GM19372 (cell line): ENCODE measurements around the gene IFNK.

Source experiments
- ATAC-seq: cut with Tn5 transposase; IDR thresholded peaks from one replicate; pipeline ENCODE4 v1.9.1; 2021; ENCODE audit warnings: mild to moderate bottlenecking, low read depth, moderate library complexity; ENCODE audit not compliant: unreplicated experiment

The IFNK gene

DNA sequence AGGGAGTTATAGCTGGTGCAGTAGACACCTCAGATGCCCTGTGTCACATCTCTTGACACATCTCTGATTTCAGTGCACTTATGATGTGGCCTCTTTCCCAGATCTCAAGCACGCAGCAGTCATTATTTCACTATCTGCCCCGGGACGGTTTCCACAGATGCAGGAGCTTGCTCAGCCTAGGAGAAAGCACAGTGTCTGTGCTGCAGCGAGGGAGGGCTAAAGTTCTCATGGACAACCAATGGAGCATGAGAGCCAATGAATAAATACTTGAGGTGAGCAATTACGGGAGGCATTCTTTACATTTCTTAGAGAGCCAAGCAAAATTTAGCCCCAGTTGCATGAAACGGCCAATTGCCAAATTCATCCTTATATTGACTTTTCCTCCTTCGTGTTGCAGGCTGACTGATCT, 12.9 kb downstream of the IFNK start:
- no peak for ATAC-seq

DNA sequence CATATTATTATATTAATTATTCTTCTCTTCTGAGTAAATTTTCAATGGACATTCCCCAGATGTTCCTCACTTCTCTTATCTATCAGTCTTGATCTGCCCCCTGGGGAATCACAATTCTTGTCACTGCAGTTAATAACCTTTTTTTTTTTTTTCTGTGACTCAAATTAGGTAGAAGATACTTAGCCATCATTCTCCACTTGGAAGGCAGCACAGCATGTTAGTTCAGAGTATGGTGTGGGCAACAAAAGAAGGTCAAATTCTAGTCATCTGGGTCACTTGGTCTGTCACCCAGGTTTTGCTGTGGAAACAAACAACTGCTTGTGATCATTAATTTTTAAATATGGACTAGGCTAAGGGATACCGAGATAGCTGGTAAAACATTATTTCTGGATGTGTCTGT, 13.7 kb downstream of the IFNK start:
- no peak for ATAC-seq

DNA sequence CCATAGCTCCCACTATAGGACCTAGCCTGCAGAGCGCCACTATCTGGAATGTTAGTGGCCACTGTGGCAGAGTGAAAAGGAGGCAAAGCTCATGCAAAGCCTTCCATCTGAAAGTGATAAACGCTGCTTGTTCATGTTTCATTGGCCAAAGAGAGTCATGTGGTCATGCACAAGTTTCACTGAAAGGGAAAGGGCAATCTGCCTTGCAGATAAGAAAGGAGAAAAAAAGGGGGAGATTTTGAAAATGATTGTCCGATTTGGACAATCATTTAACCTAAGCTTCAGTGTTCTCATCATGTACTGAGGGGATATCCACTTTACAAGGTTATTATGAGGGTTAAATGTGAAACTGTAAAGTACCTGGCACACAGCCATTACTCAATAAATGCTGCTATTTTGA, 14.6 kb downstream of the IFNK start:
- ATAC-seq = peak; percentile 47

DNA sequence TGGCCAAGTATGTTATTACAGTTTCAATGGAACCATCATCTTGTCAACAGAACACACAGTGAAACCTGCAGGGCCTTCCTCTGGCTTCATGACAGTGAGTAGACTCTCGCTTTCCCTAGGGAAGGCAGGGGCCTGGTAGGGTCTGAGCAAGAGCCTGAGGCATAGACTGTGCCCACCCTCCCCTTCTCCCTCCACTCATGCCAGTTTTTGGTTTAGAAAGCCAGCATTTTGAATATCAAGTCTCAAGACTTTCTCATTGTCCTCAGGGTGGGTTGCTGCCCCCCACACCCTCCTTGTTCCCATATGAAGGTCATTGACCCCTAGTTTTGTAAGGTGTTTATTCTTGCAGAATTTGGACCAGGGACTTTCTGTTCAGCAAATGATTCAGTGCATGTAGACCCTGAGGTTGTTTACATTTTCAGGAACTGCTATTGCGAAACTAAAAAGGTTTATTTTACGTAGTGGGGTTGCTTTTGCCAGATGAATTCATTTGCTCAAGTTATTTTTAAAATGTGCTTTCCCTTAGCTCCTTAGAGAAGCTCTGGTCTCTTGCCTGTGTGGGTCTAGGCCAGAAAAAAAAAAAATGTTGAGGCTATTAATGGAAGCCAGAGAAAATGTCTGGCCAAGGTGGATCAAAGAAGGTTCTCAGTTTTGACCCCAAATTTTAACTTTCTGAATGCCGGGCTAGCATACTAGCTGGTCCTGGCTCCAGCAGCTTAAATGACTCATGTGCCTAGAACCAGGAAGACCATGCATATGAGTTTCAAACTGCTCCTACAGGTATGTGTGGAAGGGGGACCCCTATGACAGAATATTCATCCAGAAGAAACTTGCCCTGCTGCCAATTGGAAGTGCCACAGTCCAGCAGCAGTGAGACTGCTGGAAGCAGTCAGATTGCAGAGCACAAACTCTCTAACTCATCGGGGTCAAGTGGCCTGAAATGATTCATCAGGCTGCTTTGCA, 15.7 kb downstream of the IFNK start:
- ATAC-seq = peak; percentile 39

DNA sequence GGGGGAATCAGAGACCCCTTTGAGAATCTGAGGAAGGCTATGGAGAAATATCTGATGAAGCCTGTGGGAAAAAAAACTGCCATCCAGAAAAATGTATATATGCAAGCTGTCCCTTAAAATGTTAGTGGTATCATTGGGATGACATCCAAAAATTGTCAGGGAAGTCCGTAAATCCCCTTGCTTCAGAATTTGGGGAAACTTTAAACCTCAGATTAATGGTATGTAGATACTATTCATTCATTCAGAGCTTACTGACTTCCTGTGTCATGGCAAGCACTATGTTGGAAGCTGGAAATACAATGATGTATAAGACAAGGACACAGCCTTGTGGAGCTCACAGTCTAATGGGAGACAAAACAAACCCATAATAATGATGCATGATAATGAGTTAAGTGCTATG, 16.4 kb downstream of the IFNK start:
- ATAC-seq = no peak

DNA sequence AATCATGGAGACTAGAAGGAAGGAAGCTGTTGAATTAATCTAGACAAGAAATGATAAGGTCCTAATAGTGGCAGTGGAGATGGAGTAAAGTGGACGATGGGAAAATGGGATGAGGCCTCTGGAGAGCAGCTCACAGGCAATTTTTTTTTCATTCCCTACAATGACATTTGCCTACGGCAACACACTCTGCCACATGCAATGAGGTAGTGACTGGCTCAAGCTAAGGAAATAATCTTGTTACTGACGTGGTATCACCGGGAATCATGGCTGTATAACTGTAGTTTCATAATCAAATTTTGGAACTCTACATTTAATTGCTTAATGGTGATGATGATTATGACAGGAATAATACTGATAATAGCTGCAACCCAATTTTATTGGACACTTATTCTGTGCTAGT, 17.6 kb downstream of the IFNK start:
- no peak for ATAC-seq

DNA sequence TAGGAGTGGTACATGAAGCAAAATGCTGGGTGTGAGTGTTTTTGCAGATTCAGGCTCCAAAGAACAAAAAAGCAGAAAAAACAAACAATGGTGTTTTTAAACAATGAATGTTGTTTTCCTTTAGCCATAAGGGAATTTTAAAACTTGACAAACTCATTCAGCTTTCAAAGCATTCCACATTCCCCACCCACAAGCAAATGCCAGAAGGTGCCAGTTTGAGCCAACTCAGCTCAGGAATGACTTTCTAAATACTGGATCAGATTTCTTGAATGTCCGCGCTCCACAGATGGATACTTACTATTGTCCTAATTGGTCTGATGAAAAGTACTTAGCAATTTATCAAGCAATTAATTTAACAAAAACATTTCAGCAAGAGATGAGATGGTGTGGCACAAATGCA, 18.4 kb downstream of the IFNK start:
- no peak for ATAC-seq

DNA sequence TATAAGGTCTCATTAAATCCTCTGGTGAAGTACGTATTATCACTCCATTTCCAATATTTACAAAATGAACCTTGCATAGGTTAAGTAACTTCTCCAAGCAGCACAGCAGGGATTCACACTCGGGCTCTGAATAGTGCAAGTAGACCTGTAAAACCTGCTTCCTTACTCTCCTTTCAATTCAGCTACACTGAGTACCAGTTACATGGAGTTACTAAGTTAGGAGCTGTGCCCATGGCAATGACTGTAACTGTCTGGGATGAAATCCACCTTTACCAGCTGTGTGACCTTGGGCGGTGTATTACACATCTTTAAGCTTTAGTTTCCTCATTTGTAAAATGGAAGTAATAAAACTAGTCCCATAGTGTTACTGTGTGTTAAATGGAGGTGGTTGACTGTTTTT, 21.4 kb downstream of the IFNK start:
- no peak for ATAC-seq

DNA sequence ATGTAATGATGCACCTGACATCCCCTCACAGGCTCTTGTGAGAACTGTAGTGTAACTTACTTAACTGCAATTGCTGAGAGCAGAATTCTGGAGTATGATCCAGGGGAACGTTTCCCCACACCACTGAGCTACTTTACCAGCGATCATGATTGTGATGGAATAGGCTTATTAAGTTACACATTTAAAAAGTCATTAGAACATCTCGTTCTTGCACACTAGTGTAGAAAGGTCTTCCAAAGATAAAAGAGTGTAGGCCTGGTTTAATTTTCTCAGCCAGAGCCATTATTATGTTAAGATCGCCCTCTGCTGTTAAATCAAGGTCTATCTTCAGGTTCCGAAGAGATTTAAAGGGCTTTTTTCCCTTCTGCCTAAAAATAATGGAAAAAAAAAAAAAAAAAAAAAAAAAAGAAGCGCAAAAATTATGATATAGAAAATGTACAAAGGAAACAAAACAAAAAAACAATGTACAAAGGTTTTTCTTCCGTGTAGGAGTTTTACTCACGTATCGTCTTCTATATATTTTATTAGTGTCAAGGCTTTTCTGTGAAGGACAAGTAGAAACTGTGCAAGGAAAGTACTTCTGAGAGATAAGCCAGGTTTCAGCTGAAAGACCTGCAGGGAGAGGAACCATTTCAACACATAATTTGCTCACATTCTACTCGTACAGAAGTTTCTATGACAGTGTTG, 24.1 kb downstream of the IFNK start:
- ATAC-seq = peak; percentile 67

DNA sequence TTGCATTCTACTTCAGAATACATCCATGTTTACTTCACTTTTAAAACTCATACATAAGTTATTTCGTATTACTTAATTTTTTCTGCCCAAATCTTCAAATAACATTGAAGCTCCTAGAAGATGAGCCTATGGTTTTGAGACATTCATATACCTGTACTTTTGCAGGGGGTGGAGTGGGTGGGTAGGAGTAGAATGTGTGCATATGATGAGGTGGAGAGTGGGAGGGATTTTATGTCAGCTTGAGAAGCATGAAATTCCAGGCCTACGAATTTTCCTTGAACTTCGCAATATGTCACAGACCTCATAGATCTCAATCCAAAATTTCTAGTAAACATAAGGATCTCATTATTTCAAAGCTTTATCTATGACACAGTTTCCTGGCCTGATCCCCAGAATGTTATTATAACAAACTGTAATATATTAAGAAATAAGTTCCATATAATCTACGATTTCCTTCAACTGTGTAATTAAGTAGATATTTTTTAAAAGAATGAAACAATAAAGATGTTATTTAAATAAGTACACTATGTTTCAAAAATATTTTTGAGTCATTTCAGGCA, 25.2 kb downstream of the IFNK start:
- no peak for ATAC-seq

DNA sequence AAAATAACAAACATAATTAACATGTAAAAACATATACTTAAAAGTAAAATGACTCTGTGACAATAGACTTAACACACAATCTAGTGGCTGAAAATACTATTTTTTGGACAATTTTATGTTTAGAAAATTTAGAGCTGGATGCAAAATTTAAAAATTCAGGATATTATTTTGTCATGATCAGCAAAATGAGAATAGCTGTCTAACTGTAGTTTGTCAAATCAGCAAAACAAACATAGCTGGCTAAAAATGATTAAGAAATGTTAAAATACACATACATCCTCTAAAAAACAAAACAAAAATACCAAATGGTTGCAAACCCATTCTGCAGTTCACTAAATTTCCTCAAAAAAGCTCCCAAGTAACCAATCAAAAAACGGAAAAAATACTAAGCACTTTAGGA, 30.6 kb downstream of the IFNK start:
- no peak for ATAC-seq

DNA sequence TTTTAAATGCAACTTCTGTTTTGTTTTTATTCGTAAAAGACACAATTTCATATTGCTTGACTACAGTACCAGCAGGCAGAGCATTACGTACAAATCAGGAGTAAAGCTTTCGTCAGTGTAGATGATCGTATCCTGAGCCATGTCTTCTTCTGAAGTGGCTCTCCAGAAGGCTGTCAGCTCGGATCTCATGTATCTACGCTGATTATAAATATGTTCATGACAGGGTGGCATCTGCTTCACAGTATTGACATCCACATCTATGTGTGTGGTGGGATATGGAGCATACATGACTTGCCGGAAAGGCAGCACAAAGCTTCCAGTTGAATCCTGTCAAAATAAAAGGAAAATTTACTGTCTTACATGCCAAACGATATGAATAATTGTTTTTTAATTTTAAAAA, 32.4 kb downstream of the IFNK start:
- ATAC-seq = no peak

DNA sequence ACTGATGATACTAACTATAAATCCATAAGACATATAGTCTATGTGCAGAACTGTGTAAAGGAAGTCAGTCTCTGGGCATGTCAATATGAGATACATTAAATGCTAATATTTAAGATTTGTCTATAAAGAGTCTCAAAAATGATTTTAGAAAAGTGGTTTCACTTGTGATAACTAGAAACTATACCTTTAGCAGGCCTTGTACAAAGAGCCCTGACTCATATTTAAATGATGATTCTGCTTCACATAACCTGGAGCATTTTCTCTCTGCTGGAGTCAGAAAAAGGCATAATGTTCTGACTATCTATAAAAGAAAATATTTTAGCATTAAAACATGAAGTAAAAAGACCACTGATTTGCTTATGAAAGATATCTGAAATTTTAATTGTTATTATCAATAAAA, 34.2 kb downstream of the IFNK start:
- no peak for ATAC-seq

DNA sequence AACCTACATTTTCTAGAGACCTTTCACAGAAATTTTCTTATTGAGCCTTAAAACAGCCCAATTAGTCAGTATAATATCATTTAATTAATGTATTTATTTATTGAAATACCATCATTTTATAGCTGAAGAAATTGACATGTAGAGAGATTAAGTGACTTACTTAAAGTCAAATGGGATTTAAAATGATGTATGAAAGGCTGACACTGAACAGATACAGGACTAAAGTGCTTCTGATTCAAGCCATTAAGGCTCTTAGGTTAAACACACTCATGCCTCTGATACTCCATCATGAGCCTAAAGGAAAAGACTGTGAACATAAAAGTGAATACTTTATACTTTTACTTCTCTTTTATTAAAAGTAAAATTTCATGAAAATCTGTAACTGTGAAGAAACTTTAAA, 36.4 kb downstream of the IFNK start:
- no peak for ATAC-seq

DNA sequence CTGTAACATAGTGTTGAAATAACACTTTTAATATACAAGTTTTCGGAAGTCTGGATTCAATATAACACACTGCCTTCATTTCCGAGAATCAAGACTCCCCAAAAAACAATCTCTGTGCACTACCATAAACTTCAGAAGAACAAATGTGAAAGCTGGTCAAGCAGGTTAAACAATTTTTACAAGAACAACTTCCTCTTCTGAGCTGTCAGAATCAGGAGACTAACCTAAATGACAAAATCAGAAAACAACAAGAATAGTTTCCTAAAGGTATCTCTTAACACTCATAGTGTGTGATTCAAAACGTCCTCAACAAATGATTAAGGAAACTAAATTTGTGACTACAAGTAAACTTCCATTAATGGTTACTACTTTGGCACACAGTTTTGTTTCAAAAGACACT, 37.6 kb downstream of the IFNK start:
- no peak for ATAC-seq

DNA sequence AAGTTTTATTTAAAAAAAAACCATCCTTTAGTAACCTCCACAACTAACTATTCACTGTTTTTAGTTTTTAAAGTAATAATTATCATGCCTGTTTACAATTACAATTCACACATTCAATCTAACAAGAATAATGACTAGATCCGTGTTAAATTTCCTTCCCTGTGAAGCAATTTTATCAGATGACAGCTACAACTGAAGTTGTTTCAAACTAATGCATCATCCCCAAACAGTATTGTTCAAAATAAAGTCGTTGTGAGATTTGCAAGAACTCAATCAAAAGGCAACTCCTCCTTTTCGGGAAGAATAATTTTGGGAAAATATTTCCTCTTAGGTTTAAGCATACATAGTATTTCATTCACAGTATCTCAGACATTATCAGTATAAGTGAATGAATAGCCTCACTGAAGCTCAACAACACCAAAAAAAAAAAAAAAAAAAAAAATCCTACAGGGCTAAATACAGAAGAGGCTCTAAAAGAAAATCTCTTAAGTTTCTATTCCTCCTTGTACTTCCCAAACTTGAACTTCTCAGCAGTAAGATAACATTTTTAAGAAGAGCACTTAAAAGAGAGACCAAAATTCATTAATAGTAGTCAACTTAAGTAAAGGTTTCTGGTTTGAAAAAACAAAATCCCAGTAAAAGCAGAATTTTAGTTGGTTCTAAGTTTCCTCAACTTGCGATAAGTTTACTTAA, 39.8 kb downstream of the IFNK start:
- ATAC-seq = no peak

DNA sequence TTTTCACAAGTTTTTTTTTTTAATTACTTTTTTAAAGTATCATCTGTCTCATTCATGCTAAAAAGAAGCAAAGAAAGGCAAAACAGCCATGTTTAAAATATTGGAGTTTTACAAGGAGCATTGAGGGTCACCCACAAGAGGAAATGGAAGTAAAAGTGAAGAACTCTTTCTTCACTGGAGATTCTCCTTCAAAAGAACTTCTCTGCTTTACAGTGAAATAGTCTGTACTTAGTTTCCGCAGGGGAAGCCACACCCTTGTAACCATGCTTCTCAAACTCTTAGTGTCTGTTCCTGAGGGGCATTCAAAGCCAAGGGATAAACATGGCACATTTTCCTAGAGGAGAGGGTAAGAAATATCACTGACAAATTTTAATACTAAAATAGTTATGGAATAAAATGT, 40.6 kb downstream of the IFNK start:
- ATAC-seq = no peak

DNA sequence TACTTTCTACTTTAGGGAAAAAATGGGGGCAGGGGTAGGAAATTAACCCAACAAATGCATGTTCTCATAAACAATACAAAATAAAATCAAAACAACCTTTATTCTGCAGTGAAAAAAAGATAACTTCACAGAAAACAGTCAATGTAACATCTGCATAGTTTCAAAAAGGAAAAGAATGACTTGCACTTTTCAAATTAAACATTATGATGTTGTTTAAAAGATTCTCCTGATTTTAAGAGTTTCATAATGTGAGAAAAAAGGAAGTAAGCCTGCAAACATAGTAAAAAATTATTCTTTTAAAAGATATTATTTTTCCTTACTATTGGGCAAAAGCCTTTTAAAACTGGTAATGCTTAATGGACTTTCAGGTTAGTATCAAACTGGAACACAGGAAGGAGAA, 41.6 kb downstream of the IFNK start:
- no peak for ATAC-seq

DNA sequence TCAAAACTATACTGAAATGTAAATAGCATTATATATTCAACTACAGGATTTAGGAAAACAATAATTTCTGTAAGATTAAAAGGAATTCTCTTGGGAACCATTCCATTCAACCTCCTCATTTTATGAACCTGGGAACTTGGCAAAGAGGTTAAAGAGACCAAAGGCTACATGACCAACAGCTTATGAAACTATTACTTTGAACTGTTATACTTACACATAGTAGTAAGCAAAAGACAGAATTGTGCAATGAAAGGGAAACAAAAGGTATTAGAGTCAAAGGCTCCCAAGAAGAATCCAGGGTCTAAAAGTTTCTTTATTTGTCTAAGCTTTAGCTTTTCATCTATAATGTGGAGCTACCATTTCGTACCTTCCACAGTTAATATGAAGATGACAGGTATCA, 42.0 kb downstream of the IFNK start:
- no peak for ATAC-seq

DNA sequence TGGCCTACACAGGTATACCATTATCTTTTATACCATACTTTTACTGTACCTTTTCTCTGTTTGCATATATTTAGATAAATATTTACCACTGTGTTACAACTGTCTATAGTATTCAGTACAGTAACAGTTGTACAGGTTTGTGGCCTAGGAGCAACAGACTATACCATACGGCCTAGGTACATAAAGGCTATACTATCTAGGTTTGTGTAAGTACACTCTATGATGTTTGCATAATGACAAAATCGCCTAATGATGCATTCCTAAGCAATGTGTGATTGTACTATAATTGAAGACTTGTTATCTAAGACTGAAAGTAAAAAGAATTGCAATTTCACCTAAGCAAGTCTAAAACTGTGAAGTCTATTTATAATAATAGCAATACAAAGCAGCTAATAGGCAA, 45.3 kb downstream of the IFNK start:
- no peak for ATAC-seq

DNA sequence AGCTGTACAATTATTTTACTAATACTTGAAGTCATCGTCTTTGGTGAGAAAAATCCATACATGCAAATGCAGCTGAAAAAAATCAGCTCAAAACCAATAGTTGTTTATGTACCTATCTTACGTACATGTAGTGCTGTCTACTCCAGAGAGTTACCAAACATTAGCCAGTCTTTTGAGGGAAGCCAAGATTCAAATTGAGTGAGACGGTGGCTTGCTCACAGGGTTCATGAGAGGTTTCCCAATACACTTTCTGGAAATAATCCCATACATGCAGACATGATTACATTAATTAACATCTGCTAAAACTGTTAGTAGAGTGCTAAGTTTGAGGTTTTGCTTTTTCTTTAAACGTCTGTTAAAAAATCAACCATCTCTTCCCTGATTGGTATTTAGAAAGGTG, 46.9 kb downstream of the IFNK start:
- no peak for ATAC-seq
